Neutrophil (primary cell): ENCODE results near the gene USP36.
A peak's percentile ranks its signal among the peaks of the same experiment; 100 is the strongest.
"Not testable (repeated sequence)": the region's sequence is repeated elsewhere in the genome, so short reads cannot be mapped to it uniquely, and the experiment has no call there.

Experiments used
- H3K27ac ChIP-seq: fragments of 200-600 bp; sonication (generic); 2 replicates; pipeline ENCODE4 v1.5.1; 2016; ENCODE audit warnings: mild to moderate bottlenecking, moderate library complexity
- H3K27me3 ChIP-seq: fragments of 200-600 bp; sonication (generic); 2 replicates; pipeline ENCODE4 v1.6.0; 2016; ENCODE audit warnings: mild to moderate bottlenecking
- H3K36me3 ChIP-seq: fragments of 200-600 bp; sonication (generic); 2 replicates; pipeline ENCODE4 v1.5.1; 2017
- H3K4me1 ChIP-seq, 2 experiments: fragments of 200-600 bp in 1 of 2; sonication (generic) in 1 of 2; 1 replicate in 1 of 2; 2 replicates in 1 of 2; pipeline versions ENCODE4 v1.5.1 to v1.6.1; 2013 to 2016; ENCODE audit warnings: low read depth in 1 of 2, low read length in 1 of 2, mild to moderate bottlenecking in 1 of 2, moderate library complexity in 1 of 2; ENCODE audit not compliant: control insufficient read depth in 1 of 2, insufficient read depth in 1 of 2
- H3K4me3 ChIP-seq, 2 experiments: fragments of 200-600 bp in 1 of 2; sonication (generic) in 1 of 2; 1 replicate in 1 of 2; 2 replicates in 1 of 2; pipeline ENCODE4 v1.5.1; 2013 to 2016; ENCODE audit warnings: low read depth in 1 of 2, low read length in 1 of 2, mild to moderate bottlenecking in 1 of 2, moderate library complexity in 1 of 2
- H3K9me3 ChIP-seq: fragments of 200-600 bp; sonication (generic); 2 replicates; pipeline ENCODE4 v1.5.1; 2016
- TF ChIP-seq, protein P1 (sequence below): fragments of 200-600 bp; sonication (generic); IDR thresholded peaks from 2 replicates; pipeline ENCODE4 v1.5.1; 2016; ENCODE audit warnings: antibody characterized with exemption

The USP36 gene

DNA sequence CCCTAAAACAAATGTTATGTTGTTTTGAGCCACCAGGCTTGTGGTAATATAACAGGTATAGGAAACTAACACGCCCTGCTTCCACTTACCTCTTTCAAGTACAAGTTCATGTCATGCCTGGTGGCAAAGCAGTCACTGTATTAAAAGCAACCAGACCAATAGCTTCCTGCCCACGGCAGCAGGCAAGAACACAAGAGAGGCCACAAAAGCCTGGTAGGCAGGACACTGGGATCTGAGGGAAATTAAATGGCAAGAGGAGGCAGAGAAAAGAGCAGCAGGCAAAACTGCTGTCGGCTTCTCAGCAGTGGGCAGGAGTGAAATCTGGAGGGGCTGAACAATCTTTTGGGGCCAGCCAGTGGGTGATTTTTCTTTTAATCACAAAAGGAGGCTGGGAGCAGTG lies 60.8 kb downstream of the USP36 start:
- TF ChIP-seq, protein P1, sequence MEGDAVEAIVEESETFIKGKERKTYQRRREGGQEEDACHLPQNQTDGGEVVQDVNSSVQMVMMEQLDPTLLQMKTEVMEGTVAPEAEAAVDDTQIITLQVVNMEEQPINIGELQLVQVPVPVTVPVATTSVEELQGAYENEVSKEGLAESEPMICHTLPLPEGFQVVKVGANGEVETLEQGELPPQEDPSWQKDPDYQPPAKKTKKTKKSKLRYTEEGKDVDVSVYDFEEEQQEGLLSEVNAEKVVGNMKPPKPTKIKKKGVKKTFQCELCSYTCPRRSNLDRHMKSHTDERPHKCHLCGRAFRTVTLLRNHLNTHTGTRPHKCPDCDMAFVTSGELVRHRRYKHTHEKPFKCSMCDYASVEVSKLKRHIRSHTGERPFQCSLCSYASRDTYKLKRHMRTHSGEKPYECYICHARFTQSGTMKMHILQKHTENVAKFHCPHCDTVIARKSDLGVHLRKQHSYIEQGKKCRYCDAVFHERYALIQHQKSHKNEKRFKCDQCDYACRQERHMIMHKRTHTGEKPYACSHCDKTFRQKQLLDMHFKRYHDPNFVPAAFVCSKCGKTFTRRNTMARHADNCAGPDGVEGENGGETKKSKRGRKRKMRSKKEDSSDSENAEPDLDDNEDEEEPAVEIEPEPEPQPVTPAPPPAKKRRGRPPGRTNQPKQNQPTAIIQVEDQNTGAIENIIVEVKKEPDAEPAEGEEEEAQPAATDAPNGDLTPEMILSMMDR, result no peak
- H3K4me3 ChIP-seq, result peak overlapping the region; percentile 66 to 84

DNA sequence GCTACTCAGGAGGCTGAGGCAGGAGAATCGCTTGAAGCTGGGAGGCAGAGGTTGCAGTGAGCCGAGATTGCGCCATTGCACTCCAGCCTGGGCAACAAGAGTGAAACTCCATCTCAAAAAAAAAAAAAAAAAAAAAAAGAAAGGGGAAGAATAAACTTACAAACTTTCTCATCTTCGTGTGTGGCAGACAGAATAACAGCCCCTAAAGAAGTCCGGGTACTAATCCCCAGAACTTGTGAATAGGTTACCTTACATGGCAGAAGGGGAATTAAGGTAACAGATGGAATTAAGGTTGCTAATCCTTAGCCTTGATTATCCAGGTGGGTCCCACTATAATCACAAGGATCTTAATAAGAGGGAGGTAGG lies 61.3 kb downstream of the USP36 start:
- H3K27me3 ChIP-seq, H3K9me3 ChIP-seq, H3K36me3 ChIP-seq: not testable (repeated sequence)
- H3K4me1 ChIP-seq, result peaks cover 65 to 74% of the 10 kb centered on the region in 2 experiments
- H3K4me3 ChIP-seq, result peak overlapping the region; percentile 66 to 84
- H3K27ac ChIP-seq, result peak overlapping the region; percentile 95

More for the DNA sequence above, 60.8 kb downstream of the USP36 start:
- Histone ChIP-seq H3K27ac (peak overlapping the region; percentile 95), H3K27me3 (no peaks in the 10 kb centered on the region), H3K4me1 (peaks cover 59 to 68% of the 10 kb centered on the region in 2 experiments), H3K36me3 (no peaks in the 10 kb centered on the region), H3K9me3 (no peaks in the 10 kb centered on the region)

DNA sequence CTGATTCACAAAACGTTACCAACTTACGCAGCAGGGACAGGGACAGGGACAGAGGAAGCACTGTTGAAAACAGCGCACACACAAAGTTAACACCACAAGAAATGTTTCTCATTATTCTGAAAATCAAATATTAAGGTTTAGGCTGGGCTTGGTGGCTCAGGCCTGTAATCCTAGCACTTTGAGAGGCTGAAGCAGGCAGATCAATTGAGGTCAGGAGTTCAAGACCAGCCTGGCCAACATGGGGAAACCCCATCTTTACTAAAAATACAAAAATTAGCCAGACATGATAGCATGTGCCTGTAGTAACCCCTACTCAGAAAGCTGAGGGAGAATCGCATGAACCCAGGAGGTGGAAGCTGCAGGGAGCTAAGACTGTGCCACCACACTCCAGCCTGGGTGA lies 62.7 kb downstream of the USP36 start:
- TF ChIP-seq, protein P1, result no peak
- H3K4me3 ChIP-seq, result peak overlapping the region in 1 of 2 experiments; percentile 84
- no peaks in the 10 kb centered on the region for H3K36me3 ChIP-seq
- H3K27ac ChIP-seq, result peak overlapping the region; percentile 95
- H3K9me3 ChIP-seq, result no peaks in the 10 kb centered on the region
- no peaks in the 10 kb centered on the region for H3K27me3 ChIP-seq
- H3K4me1 ChIP-seq, result peaks cover 68 to 78% of the 10 kb centered on the region in 2 experiments

DNA sequence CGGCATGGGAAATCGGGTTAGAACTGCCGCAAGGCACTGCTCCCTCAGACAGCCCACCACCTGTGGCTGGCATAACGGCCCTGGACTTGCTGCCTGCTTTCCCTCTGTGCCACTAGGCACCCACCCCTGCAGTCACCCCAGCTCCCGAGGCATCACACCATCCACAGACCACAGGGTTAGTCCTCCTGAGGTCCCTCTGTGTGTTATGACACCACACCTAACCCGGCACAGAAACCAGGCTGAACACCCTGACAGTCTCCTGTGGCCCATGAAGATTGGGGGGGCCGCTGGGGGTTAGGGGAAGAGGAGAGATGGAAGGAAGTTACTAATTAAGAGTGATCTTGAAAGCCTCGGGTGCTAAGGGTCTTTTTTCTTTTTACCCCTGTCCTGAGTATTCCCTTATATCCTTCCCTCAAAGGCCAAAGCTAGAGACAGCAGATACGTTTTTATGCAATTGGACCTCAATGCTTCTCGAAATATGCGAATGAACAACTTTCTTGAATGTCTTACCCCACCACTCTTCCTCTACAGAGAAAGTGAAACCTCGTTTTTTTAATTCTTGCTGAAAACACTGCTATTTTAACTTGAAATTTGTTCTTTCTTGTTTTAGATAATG lies 65.5 kb downstream of the USP36 start:
- Histone ChIP-seq H3K4me3 (peak overlapping the region; percentile 24 to 25), H3K4me1 (peaks cover 60 to 75% of the 10 kb centered on the region in 2 experiments), H3K36me3 (no peaks in the 10 kb centered on the region), H3K27ac (peak overlapping the region; percentile 86), H3K27me3 (no peaks in the 10 kb centered on the region), H3K9me3 (no peaks in the 10 kb centered on the region)
- TF ChIP-seq, protein P1, result no peak

DNA sequence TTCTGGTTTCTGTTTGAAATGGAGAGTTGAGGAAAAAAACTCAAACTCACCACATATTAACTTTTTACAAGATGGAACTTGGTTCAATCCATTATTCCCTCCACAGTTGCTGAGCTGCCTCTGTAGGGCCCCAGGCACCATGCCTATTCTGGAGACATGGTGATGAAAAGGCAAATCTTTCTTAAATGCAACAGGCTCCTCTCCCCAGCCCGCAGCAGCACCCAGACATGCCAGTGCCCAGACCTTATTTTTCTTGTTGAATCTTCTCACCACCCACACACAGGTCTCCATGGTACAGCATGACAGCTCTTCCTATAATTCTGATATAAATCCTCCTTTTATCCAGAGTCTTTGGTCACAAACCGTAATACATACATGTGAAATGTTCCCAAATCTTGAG lies 66.2 kb downstream of the USP36 start:
- TF ChIP-seq, protein P1, result no peak
- peaks cover 54 to 71% of the 10 kb centered on the region in 2 experiments for H3K4me1 ChIP-seq
- no peaks in the 10 kb centered on the region for H3K27me3 ChIP-seq
- H3K9me3 ChIP-seq, result no peaks in the 10 kb centered on the region
- peak overlapping the region; percentile 86 for H3K27ac ChIP-seq
- peak overlapping the region; percentile 24 to 25 for H3K4me3 ChIP-seq
- H3K36me3 ChIP-seq, result no peaks in the 10 kb centered on the region

DNA sequence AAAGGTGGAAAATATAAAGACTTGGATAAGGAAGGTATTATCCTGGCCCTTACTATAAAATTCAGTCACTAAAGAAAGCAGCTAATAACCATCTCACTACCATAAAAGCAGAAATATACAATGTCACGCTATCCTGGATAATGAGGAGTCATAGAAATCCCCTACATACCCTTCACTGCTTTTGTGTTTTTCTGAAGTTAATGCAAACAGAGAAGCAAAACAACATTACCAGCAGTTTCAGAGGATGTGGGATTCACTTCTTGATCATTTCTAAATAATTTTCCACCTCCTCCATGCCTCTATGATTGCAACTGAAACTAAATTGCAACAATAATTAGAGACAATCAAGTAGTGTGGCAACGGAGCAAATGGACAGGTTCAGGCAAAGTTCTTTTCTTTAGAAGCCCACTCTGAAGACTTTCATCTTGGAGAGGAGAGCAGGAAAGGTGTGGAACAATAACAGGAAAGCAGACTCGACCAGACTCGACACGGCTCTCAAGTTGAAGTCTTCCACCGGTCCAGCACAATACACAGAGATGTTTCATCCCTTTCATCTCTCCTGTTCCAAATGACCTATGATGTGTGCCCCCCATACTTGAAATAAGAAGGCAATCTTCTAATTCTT lies 68.7 kb downstream of the USP36 start:
- no peaks in the 10 kb centered on the region for H3K27me3 ChIP-seq
- TF ChIP-seq, protein P1, result no peak
- H3K9me3 ChIP-seq, result no peaks in the 10 kb centered on the region
- no peak overlapping the region for H3K4me3 ChIP-seq
- H3K27ac ChIP-seq, result peak overlapping the region; percentile 56
- peaks cover 35 to 56% of the 10 kb centered on the region in 2 experiments for H3K4me1 ChIP-seq
- no peaks in the 10 kb centered on the region for H3K36me3 ChIP-seq
